Measurements from ENCODE around the gene INHBA. TPM values are rescaled to one million over a fixed set of nuclear protein-coding genes. Genes with fewer than 3 reads are reported as not detected.

INHBA gene
- total RNA-seq, 1 experiment from 2014 or later: 1.0 TPM

- ChIA-PET POLR2A (no interaction called here), CTCF (no interaction called here)
- Mint-ChIP-seq H3K4me3 (no peak overlapping the region), H3K27ac (no peak overlapping the region), H3K4me1 (peaks cover 38% of the 10 kb centered on the region), H3K27me3 (ENCODE audit: low read depth) (no peaks in the 10 kb centered on the region), H3K36me3 (no peaks in the 10 kb centered on the region), H3K9me3 (no peaks in the 10 kb centered on the region)
- ATAC-seq (no peak), DNase-seq (ENCODE audit: low spot score) (no peak)
- TF ChIP-seq FOXJ3 (CRISPR knock-in tag; IDR thresholded peaks at IDR 0.05; ENCODE audit: borderline replicate concordance) (no peak), IRF2 (CRISPR knock-in tag; IDR thresholded peaks at IDR 0.05; ENCODE audit: borderline replicate concordance, low read depth) (no peak), MYBL2 (CRISPR knock-in tag; IDR thresholded peaks at IDR 0.05) (no peak), MXD4 (CRISPR knock-in tag; IDR thresholded peaks at IDR 0.05; ENCODE audit: borderline replicate concordance) (no peak), ZMAT4 (CRISPR knock-in tag; IDR thresholded peaks at IDR 0.05) (no peak), TP53 (CRISPR knock-in tag; IDR thresholded peaks at IDR 0.05) (no peak)
- TF ChIP-seq, protein P1, sequence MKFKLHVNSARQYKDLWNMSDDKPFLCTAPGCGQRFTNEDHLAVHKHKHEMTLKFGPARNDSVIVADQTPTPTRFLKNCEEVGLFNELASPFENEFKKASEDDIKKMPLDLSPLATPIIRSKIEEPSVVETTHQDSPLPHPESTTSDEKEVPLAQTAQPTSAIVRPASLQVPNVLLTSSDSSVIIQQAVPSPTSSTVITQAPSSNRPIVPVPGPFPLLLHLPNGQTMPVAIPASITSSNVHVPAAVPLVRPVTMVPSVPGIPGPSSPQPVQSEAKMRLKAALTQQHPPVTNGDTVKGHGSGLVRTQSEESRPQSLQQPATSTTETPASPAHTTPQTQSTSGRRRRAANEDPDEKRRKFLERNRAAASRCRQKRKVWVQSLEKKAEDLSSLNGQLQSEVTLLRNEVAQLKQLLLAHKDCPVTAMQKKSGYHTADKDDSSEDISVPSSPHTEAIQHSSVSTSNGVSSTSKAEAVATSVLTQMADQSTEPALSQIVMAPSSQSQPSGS (CRISPR knock-in tag; IDR thresholded peaks at IDR 0.05; ENCODE audit: borderline replicate concordance, low read depth): no peak
Measured at GRCh38 chr7:41688906-41689305, 14.0 kb downstream of the INHBA start.

DNA sequence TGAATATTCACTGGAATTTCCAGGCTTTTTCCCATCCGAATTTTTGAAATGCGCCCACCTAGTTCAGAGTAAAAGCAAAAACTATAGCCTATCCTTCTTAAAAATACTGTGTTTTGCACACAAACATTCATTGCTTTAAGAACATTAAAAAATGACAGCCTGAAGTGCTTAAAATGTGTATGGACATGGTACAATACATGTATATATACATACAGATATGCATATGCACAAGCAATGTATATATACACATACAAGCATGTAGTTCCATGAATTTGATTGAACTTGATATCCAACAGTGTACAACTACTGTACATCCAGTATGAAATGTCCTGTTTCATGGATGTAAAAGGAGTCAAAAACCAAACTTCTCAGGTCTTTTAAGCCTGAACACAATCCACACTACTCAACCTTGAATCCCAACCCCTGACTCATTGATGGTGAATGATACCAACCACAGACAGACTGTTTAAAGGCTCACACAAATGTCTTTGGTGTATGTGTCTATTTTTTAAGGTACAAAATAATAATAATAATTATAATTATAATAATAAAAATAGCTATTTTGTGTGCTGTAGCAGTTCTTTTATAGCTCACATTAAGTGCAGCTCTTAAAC, 14.8 kb downstream of the INHBA start:
- H3K27ac Mint-ChIP-seq: no peak overlapping the region
- no peaks in the 10 kb centered on the region for H3K9me3 Mint-ChIP-seq
- H3K4me3 Mint-ChIP-seq: no peak overlapping the region
- ATAC-seq (no peak), DNase-seq (ENCODE audit: low spot score) (no peak)
- ChIA-PET CTCF (interaction anchor here (1.2 kb wide), 1 partner anchor 9 kb away, joined by 3 read pairs; no protein-coding TSS in a partner anchor), POLR2A (no interaction called here)
- no peaks in the 10 kb centered on the region for H3K36me3 Mint-ChIP-seq
- H3K4me1 Mint-ChIP-seq: peaks cover 32% of the 10 kb centered on the region
- H3K27me3 Mint-ChIP-seq (ENCODE audit: low read depth): no peaks in the 10 kb centered on the region
- no peak for TF ChIP-seq SMAD3 (CRISPR knock-in tag; IDR thresholded peaks at IDR 0.05; ENCODE audit: borderline replicate concordance)
- TF ChIP-seq NR2C2 (CRISPR knock-in tag; IDR thresholded peaks at IDR 0.05): no peak
- no peak for TF ChIP-seq STAT6 (CRISPR knock-in tag; conservative IDR thresholded peaks at IDR 0.05; ENCODE audit: low read depth)
- no peak for TF ChIP-seq ZMAT4 (CRISPR knock-in tag; IDR thresholded peaks at IDR 0.05)
- TF ChIP-seq, protein P2, sequence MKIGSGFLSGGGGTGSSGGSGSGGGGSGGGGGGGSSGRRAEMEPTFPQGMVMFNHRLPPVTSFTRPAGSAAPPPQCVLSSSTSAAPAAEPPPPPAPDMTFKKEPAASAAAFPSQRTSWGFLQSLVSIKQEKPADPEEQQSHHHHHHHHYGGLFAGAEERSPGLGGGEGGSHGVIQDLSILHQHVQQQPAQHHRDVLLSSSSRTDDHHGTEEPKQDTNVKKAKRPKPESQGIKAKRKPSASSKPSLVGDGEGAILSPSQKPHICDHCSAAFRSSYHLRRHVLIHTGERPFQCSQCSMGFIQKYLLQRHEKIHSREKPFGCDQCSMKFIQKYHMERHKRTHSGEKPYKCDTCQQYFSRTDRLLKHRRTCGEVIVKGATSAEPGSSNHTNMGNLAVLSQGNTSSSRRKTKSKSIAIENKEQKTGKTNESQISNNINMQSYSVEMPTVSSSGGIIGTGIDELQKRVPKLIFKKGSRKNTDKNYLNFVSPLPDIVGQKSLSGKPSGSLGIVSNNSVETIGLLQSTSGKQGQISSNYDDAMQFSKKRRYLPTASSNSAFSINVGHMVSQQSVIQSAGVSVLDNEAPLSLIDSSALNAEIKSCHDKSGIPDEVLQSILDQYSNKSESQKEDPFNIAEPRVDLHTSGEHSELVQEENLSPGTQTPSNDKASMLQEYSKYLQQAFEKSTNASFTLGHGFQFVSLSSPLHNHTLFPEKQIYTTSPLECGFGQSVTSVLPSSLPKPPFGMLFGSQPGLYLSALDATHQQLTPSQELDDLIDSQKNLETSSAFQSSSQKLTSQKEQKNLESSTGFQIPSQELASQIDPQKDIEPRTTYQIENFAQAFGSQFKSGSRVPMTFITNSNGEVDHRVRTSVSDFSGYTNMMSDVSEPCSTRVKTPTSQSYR (CRISPR knock-in tag; IDR thresholded peaks at IDR 0.05): no peak
- no peak for TF ChIP-seq ARID4B (CRISPR knock-in tag; IDR thresholded peaks at IDR 0.05; ENCODE audit: borderline replicate concordance)
- TF ChIP-seq, protein P3, sequence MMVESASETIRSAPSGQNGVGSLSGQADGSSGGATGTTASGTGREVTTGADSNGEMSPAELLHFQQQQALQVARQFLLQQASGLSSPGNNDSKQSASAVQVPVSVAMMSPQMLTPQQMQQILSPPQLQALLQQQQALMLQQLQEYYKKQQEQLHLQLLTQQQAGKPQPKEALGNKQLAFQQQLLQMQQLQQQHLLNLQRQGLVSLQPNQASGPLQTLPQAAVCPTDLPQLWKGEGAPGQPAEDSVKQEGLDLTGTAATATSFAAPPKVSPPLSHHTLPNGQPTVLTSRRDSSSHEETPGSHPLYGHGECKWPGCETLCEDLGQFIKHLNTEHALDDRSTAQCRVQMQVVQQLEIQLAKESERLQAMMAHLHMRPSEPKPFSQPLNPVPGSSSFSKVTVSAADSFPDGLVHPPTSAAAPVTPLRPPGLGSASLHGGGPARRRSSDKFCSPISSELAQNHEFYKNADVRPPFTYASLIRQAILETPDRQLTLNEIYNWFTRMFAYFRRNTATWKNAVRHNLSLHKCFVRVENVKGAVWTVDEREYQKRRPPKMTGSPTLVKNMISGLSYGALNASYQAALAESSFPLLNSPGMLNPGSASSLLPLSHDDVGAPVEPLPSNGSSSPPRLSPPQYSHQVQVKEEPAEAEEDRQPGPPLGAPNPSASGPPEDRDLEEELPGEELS (CRISPR knock-in tag; IDR thresholded peaks at IDR 0.05): no peak
- TF ChIP-seq TEAD1 (CRISPR knock-in tag; IDR thresholded peaks at IDR 0.05): no peak
- TF ChIP-seq MYBL2 (CRISPR knock-in tag; IDR thresholded peaks at IDR 0.05): no peak
- TF ChIP-seq JUN (CRISPR knock-in tag; IDR thresholded peaks at IDR 0.05): no peak
- TF ChIP-seq ZNF671 (CRISPR knock-in tag; IDR thresholded peaks at IDR 0.05): no peak
- no peak for TF ChIP-seq ESRRA (CRISPR knock-in tag; IDR thresholded peaks at IDR 0.05; ENCODE audit: borderline replicate concordance)
- TF ChIP-seq SOX15 (CRISPR knock-in tag; IDR thresholded peaks at IDR 0.05): no peak
- TF ChIP-seq, protein P4, sequence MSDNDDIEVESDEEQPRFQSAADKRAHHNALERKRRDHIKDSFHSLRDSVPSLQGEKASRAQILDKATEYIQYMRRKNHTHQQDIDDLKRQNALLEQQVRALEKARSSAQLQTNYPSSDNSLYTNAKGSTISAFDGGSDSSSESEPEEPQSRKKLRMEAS (CRISPR knock-in tag; IDR thresholded peaks at IDR 0.05): no peak
- no peak for TF ChIP-seq ETV6 (CRISPR knock-in tag; IDR thresholded peaks at IDR 0.05)

All from WTC11 (cell line).